HepG2 (cell line): ENCODE measurements around the gene JPT1. TPM values are rescaled to one million over a fixed set of nuclear protein-coding genes. Genes with fewer than 3 reads are reported as not detected.

ENCODE experiments used
- GPBP1L1 ChIP-seq: sonication (generic); formaldehyde crosslinking; IDR thresholded peaks from 2 replicates; pipeline ENCODE4 v1.5.0; 2020; ENCODE audit warnings: mild to moderate bottlenecking, missing genetic modification reagents
- HNF4A ChIP-seq: sonication (generic); formaldehyde crosslinking; IDR thresholded peaks from 2 replicates; pipeline ENCODE4 v1.4.0; 2020; ENCODE audit warnings: missing genetic modification reagents
- HNRNPUL1 ChIP-seq: fragments of 200-400 bp; formaldehyde crosslinking; IDR thresholded peaks from 2 replicates; pipeline ENCODE4 v1.6.1; 2017; ENCODE audit warnings: low read depth, mild to moderate bottlenecking, low read length, moderate library complexity
- MBNL3 ChIP-seq: fragments of 250-450 bp; sonication (Bioruptor Pico); conservative IDR thresholded peaks from 2 replicates; pipeline ENCODE4 v1.8.0; 2022; ENCODE audit warnings: mild to moderate bottlenecking, inconsistent platforms
- RARG ChIP-seq: sonication (generic); formaldehyde crosslinking; IDR thresholded peaks from 2 replicates; pipeline ENCODE4 v1.4.0; 2020; ENCODE audit warnings: low read depth, mild to moderate bottlenecking, missing genetic modification reagents
- TCF7L2 ChIP-seq: IDR thresholded peaks from 2 replicates; pipeline ENCODE4 v1.6.1; 2011; ENCODE audit warnings: mild to moderate bottlenecking, low read depth, low read length, moderate library complexity
- ZBTB40 ChIP-seq, 2 experiments: fragments of 450-650 bp in 1 of 2; sonication (generic) in 1 of 2; formaldehyde crosslinking in 1 of 2; IDR thresholded peaks; 2 replicates each; pipeline versions ENCODE4 v1.6.1 to v1.8.0; 2016 to 2022; ENCODE audit warnings: antibody characterized with exemption in 1 of 2, mild to moderate bottlenecking in 1 of 2, missing genetic modification reagents in 1 of 2
- ZFY ChIP-seq: sonication (generic); formaldehyde crosslinking; IDR thresholded peaks from 2 replicates; pipeline ENCODE4 v1.4.0; 2020; ENCODE audit warnings: missing genetic modification reagents
- ZNF598 ChIP-seq: sonication (generic); formaldehyde crosslinking; IDR thresholded peaks from 2 replicates; pipeline ENCODE4 v1.5.1; 2020; ENCODE audit warnings: mild to moderate bottlenecking, missing genetic modification reagents, borderline replicate concordance
- ZSCAN25 ChIP-seq: sonication (generic); formaldehyde crosslinking; IDR thresholded peaks from 2 replicates; pipeline ENCODE4 v1.8.0; 2022; ENCODE audit warnings: mild to moderate bottlenecking, missing genetic modification reagents
- polyA plus RNA-seq, 8 experiments: library from polyadenylated mRNA; depleted of rRNA in 3 of 8; stranded (reverse) in 7 of 8; unstranded in 1 of 8; fragments of >200 nt; fragmentation: Illumina TruSeq in 4 of 8; extraction: Trizol in 4 of 8; gene quantifications; 2 replicates each; pipeline versions ENCODE4 v1.2.1 to v1.2.3, GENCODE V29; 2011 to 2016; ENCODE audit warnings: low read depth in 4 of 8, missing spikeins in 1 of 8, mixed read lengths in 1 of 8; ENCODE audit not compliant: insufficient read depth in 1 of 8
- total RNA-seq, 5 experiments: library from RNA; depleted of rRNA; stranded (reverse); fragments of >200 nt; fragmentation: Illumina TruSeq; extraction: Trizol; gene quantifications; 2 replicates each; pipeline ENCODE4 v1.2.3, GENCODE V29; 2016; ENCODE audit warnings: low read depth in 1 of 5
- TF ChIP-seq, protein P1 (sequence below), 2 experiments: sonication (generic) in 1 of 2; formaldehyde crosslinking in 1 of 2; IDR thresholded peaks; 2 replicates each; pipeline versions ENCODE4 v1.5.1 to v1.6.1; 2011 to 2020; ENCODE audit warnings: borderline replicate concordance in 1 of 2, low read depth in 1 of 2, low read length in 1 of 2, mild to moderate bottlenecking in 1 of 2, missing genetic modification reagents in 1 of 2, moderate library complexity in 1 of 2

The JPT1 gene
- total and polyA plus RNA-seq, 2 of the 13 experiments (the other 11 are each of a cell fraction or from before 2014, with no cell fraction given), result 43.3 to 256 TPM

DNA sequence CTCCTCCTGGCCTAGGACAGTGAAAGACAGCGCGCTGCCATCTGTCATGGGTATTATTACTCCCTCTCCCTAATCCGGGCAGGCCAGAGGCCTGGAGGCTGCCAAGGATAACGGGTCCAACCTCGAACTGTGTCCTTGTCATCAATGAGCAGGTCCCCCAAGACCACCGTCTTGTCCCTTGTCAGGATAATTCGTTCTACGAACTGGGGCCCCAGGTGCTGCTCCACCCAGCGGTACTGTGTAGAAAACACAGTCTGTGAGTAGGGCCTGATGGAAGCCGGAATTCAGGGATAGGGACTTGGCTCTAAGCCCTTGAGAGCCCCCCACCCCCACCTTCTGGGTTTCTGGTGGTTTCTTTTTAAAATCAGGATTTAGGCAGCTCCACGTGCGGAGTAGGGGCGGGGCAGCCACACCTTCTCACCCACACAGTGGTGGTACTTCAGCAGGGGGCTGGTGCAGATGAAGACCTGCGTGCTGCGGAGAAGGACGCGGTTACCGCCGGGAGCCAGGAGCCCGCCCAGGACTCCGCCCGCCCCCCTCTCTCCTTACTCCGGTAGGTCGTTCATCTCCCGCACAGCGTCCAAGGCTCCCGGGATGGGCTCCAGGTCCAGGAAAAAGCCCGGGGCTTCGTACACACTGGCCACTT lies 23.6 kb downstream of the JPT1 start (continued):
- TF ChIP-seq ZBTB40 (IDR thresholded peaks at IDR 0.05), result no peak
- no peak for TF ChIP-seq ZBTB40 (CRISPR knock-in tag; IDR thresholded peaks at IDR 0.05)
- no peak for TF ChIP-seq ZSCAN25 (CRISPR knock-in tag)
- no peak for TF ChIP-seq ZNF598 (CRISPR knock-in tag)
- no peak for TF ChIP-seq RARG (CRISPR knock-in tag)
- TF ChIP-seq, protein P1, sequence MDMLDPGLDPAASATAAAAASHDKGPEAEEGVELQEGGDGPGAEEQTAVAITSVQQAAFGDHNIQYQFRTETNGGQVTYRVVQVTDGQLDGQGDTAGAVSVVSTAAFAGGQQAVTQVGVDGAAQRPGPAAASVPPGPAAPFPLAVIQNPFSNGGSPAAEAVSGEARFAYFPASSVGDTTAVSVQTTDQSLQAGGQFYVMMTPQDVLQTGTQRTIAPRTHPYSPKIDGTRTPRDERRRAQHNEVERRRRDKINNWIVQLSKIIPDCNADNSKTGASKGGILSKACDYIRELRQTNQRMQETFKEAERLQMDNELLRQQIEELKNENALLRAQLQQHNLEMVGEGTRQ (IDR thresholded peaks at IDR 0.05; ENCODE audit: low read depth, low read length), result no peak
- TF ChIP-seq, protein P1 (CRISPR knock-in tag; IDR thresholded peaks at IDR 0.05; ENCODE audit: borderline replicate concordance), result no peak
- TF ChIP-seq MBNL3 (CRISPR knock-in tag), result no peak
- TF ChIP-seq TCF7L2, result no peak
- TF ChIP-seq HNRNPUL1, result no peak
- no peak for TF ChIP-seq ZFY (CRISPR knock-in tag)
- no peak for TF ChIP-seq HNF4A (CRISPR knock-in tag)
- TF ChIP-seq GPBP1L1 (CRISPR knock-in tag), result no peak
